HG02981 (cell line): ENCODE results near the gene SOHLH1.

Source experiments
- ATAC-seq: cut with Tn5 transposase; IDR thresholded peaks from one replicate; pipeline ENCODE4 v1.9.1; 2021; ENCODE audit warnings: mild to moderate bottlenecking, moderate library complexity; ENCODE audit not compliant: unreplicated experiment

The SOHLH1 gene

DNA sequence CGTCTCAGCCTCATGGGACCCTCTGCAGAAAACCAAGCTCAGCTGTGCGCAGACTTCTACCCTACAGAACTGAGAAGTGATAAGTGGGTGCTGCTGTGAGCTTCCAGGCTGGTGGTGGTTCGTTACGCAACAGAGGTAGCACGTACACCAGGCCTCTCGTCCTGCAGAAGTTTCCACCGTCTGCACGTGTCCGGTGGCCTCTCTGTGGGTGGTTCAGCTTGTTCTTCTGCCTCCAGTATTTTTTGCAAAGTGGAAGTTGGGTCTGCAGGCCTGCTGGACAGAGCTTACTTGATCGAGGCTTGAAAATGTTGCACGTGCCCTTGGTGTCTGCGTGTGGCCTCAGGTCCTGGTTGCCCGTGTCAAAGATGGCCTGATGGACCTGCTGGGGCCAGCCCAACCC, 30.2 kb upstream of the SOHLH1 start:
- no peak for ATAC-seq

DNA sequence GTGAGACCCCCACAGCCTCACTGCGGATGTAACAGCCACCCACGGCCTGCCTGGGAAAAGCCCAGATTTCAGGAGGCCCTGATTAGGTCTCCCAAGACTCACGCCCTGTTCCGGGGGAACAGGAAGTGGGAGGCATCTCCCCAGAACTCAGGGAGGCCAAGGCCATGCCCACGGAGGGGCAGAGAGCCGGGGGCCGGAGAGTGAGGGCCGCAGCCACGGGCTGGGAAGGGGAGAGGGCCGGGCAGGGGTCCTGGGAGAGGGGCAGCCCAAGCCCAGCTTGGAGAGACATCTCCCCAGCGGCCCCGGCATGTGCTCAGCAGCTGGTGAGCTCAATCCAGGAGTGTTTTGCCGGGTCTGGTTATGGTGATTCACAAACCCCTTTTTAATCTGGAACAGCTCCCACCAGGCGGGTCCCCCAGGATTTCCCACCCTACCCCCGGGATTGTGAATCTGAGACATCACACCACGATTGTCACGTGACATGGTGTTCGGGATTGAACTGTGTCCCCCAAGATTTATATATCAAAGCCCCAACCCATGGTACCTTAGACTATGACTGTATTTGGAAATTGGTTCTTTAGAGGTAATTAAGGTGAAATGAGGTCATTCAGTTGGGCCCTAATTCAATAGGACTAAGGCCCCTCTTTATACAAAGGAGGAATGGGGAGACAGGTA, 29.3 kb upstream of the SOHLH1 start:
- no peak for ATAC-seq

GRCh38 chr9:135727257-135727875, 28.1 kb upstream of the SOHLH1 start:
- no peak for ATAC-seq

- ATAC-seq = no peak
Observed at GRCh38 chr9:135726138-135726853, 27.0 kb upstream of the SOHLH1 start.

DNA sequence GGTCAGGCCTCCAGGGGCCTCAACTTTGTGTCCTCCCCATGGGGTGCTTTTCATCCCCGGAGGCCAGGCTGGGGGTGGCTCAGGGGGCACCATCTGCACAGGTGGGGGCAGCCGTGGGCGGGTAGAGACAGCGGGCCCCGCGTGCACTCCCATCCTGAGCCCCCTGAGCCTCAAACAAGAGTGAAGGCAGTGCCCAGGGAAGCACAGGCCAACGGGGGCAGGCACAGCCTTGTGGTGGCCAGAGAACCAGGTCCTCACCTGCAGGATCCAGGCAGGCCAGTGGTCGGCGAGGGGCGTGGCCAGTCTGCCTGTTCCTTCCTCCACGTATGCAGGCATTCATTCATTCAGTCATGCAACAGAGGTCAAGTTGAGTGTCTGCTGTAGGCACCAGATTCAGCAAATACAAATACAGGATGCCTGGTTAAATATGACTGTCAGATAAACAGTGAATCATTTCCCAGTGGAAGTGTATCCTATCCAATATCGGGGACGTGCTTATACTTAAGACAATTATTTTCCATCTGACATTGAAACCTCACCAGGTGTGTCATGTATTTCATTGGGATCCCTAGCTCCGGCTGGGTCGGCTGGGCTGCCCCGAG, 25.0 kb upstream of the SOHLH1 start:
- ATAC-seq = no peak

- no peak for ATAC-seq
Observed at GRCh38 chr9:135722365-135722764, 23.1 kb upstream of the SOHLH1 start.

DNA sequence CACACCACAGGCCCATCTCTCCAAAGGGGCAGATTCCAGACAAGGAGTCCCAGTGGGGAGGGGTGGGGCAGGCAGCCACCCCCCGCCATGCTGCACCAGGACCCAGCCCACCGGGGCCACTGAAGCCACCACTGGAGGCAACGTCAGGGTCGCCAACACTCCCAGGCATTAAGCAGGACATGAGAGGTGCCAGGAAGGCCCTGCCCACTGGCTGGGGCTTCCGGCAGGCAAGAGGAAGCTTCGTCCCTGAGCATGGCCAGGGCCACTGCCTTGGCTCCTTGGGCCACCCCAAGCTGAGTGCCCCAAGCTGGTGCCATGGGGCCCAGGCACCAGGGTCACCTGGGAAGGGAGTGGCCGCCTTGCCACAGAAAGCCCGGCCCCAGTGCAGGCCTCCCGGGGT, 20.2 kb upstream of the SOHLH1 start:
- no peak for ATAC-seq

DNA sequence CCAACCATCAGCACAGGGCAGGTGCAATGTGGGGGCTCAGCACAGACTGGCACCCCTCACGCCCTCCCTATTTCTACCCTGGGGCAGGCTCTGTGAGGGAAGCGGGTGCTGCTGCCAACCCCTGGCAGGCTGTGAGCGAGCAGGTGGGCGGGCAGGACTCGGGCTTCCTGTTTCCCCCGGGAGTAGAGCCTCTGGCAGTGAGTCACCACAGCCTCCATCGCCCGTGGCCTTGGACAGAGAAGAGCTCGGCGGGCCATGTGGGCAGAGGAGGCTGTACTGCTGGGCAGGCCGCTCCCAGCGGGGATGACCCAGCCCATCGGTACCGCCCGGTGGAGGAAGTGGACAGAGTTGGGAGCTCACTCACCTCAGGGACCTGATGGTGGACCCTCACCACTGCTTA, 19.3 kb upstream of the SOHLH1 start:
- no peak for ATAC-seq

GRCh38 chr9:135717410-135717809, 18.1 kb upstream of the SOHLH1 start:
- ATAC-seq = no peak

DNA sequence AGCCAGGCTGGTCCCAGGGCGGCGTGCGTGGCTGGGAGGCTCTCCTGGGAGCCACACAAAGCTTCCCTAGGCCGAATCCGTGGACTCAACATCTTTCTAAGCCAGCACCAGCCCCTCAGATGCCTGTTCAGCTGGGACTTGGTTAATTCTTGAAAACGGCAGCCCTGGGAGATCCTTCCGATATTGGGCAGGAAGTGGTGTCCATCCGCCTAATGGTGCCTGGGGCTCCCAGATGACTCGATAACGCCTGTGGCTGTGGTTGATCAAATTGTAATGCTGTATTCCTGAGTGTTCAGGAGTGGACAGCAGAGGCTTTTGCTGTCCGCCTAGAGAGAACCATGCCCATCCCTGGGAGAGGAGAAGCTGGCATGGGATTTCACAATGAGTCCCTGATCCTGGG, 16.8 kb upstream of the SOHLH1 start:
- no peak for ATAC-seq

DNA sequence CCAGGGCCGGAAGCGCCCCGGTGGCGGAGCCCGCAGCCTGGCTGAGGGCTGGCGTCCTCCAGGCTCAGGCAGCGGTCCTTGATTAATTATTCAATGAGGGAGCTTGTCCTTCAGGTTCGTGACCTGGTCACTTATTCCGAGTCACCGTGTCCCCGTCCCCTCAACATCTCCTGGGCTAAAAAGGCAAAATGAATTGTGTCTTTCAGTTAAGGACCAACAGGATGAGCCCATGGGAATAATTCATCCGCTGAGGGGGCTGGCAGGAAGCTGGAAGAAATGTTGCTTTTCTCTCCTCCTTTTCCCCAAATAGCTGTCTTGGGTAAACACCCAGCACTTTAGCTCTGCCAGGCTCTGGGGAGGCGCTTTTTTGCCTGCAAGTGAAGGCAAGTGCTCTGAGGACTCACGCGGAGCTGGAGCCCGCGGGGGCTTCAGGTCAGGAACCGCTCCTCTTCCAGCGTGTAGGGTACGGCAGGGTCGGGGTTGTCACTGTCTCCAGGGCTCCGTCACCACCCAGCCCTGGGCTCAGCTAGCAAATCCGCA, 15.8 kb upstream of the SOHLH1 start:
- no peak for ATAC-seq

DNA sequence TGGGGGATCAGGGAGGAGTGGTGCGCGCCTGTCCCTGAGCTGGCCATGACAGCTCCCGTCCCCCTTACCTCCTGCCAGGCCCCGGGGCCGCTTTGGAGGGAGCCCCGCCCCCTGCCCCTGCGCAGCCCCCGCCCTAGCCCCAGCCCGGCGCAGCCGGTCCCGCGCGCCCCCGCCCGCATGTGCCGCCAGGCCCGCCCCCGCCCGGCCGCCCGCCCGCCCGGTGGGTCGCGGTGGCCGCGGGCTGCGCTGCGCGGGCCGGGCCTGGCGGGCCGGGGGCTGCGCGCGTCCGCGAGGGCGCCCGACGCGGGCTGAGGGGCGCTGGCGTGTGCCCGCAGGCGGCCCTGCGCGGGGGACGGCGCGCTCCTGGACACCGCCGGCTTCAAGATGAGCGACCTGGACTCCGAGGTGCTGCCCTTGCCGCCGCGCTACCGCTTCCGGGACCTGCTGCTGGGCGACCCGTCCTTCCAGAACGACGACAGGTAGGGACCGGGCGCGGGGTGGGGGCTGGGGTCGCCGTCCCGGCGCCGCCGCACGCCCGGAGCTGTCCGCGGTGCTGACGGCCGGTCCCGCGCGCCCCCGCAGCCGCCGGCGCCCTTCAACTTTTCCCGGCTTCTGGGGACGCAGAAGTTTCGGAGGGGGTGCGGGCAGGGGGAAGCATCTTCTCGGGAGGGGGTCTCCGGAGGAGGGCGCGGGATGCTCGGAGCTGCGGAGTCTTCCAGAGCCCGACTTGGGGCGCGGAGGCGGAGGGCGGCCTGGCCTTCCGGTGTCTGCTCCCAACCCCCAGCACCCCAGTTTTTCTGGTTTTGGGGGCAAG, 15.2 kb upstream of the SOHLH1 start:
- no peak for ATAC-seq

GRCh38 chr9:135712613-135713295, 13.5 kb upstream of the SOHLH1 start:
- ATAC-seq = no peak

DNA sequence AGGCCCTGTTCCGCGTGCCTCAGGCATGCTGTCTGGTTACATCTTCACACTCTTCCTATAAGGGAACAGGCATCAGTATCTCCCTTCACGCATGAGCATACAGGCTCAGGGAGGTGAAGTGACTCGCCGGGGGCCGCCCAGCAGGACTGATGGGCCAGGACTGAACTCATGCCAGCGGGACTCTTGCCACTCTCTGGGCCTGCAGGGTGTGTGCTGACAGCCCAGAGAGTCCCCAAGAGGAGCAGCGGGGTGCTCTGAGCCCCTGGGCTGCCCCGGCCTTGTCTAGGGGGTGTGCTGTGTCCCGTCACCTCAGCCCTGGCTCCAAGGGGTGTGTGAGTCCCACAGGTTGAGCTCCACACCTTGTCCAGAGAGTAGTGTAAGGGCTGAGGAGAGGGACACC, 12.6 kb upstream of the SOHLH1 start:
- ATAC-seq = no peak

DNA sequence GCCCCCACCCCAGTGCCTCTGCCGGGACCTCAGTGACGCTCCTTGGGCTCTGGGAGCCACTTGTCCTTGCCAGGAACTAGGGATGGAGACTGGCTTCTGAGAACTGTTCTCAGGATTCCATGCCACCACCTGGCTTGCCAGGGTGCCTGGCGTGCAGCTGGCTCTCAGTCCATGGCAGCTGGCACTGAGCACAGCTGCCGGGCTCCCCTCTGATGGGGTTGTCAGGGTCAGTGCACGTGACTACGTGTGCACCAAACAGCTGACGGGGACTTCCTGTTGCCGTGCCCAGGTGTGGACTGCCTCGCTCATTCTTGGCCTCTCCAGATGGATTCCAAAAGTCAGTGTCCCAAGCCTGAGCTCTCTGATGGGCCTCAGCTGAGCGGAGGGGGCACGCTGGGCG, 12.1 kb upstream of the SOHLH1 start:
- no peak for ATAC-seq

DNA sequence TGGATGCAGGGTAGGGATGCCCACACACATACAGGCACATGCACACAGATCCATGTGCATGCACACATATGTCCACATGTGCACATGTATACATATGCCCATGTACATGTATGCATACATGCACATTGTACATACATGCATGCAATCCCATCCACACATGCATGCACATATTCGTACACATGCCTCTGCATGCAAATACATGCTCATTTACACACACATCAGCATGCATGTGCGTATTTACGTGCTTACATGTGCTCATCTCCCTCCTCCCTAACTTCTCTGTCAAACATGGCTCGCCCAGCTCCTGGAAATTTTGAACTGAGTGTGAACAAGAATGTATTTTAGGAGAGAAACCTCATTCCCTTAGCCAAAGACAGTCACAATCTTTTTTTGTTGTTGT, 8.9 kb upstream of the SOHLH1 start:
- ATAC-seq = no peak

DNA sequence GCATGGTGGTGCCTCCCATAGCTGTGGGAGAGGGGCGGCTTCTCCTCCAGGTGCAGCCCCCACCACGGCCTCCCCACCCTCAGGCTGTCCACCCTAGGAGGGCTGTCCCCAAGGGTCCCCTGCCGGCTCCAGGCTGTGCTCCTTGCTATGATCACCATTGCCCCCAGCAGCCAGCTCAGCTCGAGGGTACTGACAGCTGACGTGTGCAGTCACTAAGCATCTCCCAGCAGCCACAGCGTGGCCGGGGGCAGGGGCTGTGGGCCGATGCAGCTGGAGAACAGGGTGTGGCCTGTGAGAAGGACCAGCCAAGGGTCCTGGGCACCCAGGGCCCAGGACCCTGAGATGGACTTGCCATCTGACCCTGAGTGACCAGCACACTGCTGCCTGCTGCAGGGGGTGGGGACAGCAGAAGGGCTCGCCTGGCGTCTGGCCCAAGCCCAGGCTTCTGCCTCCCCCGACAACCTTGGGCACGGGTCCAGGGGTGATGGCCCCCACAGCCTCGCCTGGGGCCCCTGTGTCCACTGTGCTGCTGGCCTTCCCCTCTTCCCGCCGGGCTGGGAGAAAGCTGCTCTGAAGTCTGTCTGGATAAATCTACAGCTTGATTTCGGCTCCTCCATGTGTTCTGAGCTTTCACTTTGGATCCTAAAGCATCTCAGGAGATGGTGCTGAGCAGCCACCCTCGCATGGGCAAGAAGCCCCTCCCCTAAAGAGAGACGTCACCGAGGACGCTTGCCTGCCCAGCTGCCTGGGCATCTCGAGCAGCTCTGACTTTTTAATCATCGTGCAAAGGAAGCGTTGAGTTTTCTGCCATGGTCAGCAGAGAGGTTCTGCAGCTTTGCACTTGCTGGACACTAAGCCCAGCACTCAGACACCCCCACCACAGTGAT, 8.2 kb upstream of the SOHLH1 start:
- ATAC-seq = no peak

DNA sequence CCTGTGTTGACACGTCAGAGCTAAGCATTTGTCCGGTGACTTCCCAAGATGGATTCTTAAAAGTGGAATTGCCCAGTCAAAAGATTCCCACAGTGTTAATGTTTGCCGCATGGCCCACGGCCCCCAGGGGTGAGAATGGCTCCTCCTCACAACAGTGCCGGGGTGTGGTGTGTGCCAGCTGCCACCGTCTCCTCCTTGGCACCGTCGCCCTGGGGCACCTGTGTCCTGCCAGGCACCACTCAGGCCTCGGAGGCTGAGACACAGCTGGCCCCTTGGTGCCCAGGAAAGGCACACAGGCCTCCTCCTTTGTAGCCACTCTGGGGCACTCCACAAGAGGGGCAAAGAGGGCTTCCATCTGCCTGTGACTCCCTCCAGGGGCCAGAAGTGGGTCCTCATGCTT, 7.0 kb upstream of the SOHLH1 start:
- ATAC-seq = no peak

DNA sequence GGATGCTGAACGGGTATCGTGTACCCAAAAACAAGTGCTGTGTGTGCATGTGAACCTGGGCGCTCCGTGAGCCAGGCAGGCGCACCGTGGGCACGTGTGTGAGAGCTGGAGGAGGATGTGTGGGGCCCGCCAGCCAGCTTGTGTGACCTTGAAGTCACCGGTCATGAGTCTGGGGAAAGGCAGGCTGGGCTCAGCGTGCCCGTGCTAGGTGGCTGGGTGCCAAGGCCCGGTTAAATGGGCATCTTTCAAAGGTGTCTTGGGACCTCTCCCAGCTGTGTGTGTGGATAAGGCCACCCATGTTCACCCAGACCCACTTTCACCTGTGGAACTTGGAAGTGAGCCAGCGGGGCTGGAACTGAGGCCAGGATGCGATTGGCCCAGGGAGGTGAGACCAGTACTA, 6.1 kb upstream of the SOHLH1 start:
- ATAC-seq = no peak
